Measurements from ENCODE around the gene ALX4.

The ALX4 gene

DNA sequence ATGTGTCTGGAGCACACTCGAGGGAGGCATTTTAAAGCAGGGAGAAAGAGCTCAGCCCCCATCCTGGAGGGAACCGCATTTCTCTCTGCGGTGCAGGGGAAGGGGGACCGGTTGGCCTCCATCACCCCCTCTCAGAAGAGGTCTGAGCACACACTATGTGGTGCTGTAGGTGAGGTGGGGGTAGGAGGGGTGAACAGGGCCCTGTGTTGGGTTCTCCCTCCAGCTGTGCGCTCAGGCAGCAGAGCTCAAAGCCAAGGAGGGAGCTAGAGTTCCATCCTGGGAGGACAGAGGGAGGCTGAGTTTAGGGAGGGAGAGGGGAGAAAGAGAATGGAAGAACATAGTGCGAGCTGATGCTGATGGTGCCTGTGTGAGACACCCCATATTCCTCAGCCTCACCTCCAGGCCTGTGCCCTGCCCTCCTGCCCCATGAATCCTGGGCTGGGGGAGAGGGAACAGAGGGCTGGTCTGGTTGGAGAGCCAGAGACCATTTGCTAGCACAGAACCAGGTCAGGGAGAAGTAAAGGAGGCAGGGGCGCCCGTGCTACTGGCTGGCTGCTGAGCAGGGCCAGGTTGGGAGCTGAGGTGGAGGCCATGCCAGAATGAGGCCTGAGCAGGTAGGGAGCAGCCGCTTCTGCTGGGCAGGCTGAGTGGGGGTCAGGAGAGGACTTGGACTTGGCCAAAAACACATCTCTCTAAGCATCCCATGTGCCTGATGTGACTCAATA, 43.7 kb downstream of the ALX4 start:
- DNase-seq = no peak

DNA sequence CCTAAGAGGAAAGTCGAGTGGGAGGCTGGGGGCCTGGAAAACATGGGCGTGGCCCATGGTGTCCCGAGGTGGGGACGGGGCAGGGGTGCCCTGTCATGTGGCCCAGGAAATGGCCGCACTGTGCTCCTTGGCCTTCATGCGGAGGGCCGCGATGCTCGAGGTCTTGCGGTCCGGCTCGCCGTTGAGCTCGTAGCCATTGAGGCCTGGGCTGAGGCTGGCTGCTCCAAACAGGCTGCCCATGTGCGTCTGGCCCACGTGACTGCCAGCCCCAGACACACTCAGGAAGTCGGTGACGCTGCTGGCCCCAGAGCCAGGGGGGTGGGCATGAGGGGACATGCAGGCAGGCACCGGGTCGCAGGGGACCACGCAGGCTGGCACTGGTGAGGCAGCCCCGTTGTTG, 45.2 kb downstream of the ALX4 start:
- no peak for DNase-seq

DNA sequence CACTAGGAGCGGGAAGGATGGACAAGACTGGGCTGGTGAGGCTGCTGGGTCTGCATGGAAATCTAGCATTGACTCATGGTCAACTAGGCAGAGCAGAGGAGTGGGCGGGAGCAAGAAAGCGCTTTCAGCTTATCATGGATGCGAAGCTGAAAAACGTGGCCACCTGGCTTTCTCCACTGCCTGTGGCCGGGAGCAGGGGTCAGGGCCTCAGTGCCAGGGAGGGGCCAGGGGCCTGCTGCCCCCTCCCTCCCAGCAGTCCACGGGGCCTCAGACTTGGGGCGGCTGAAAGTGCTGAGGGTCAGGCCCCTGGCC, 45.5 kb downstream of the ALX4 start:
- no peak for DNase-seq

DNA sequence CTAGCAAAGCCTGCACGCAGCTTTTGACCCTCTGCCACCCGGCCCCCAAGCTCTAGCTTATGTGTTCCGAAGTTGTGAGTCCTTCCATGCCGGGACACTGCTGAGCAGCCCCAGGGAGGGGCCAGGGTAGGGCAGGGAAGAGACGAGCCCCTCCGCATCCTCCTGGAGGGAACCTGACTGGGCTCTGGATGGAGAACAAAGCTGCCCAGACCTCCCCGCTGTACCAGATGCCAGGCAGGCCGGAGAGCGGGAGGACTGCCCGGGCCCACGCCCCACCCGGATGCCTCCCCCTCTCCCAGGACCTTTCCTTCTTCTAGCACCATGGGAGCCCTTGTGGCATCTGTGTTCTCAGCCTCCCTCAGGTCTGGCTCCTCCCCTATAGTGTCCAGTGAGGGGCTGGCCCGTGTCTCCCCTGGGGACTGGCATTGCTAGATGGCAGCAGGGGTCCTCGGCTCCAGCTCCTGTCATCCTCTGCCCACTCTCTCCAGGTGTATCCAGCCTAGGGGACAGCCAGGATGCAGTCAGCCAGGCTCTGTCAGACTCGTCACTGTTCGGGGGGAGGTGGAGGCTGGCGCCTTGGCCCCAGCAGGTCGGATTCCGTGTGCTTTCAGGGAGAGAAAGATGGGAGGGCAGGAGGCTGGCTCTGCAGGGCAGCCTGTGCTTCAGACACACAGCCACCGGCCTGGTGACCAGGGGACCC, 46.1 kb downstream of the ALX4 start:
- DNase-seq = no peak

DNA sequence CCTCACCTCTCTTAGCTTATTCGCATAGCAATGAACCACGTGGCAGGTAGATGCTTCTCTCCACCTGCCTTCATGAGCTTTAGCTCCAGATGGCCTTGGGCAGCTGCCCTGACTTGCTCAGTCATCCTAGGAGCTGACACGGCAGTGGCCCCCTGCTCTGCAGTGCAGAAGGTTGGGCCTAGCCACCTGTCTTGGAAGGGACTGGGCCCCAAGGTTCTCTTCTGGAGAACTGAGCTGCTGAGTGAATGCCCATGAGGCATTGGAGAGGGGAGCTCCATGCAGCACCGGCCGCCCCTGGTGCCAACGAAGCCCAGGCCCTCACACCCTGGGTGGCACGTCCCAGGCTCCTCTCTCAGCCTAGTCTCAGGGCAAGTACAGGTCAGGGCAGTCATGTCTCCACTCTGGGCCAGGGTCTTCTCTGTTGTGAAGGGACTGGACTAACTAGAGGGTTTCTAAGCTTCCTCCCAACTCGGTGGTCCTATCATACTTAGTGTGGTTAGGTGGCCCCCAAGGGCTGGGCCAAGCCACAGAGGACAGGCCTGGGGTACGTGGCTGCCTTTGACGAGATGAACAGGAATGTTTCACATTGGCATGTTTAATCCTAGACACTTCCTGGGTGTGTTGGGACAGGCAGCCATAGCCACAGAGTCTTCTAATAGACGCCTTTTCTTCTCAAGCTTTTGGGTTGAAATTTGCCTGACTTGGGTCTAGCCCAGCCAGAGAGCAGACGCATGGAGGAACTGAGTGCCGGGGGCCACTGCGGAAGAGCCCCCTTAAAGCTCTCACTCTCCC, 47.9 kb downstream of the ALX4 start:
- no peak for DNase-seq

DNA sequence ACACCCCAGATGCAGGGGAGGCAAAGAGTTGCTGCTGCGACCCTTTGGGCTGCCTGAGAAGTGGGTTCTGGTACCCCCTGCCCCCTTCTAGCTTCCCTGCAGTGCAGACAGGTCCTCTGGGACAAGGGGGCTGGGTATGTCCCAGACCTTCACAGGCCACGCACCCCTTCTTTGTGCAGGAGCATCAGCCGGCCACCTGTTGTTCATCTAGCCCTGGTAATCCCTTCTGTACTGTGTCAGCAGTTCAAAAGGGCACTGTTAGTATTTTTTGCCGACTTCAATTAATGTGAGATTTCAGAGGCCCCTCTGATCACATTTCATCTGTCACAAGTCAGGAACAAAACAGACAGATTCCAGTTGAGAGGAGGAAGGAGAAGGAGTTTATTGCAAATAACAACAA, 49.9 kb downstream of the ALX4 start:
- no peak for DNase-seq

DNA sequence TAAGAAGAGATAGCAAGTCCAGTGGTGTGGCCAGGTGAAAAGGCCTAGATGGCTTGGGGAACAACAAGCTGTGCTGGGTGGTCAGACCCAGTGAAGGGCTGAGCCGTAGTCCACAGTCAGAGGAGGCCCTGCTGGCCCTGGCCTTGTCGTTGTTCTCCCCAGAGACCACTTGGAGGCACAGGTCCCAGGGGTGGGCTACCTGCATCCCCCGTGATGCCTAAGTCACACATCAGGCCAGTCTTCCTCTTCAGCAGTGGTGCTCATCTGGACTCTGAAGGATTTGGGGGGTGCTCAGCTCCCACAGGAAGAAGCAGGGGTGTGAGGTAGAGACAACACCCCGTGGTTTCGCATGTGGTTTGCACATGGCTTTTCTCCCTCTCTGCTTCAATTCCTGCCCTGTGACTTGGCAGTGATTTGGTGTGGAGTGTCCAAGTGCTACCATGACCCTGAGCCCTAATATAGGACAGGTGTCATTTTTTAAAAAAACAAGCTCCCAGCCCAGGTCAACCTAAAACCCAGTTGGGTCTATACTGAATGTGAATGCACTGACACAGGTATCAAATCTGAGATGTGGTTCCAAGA, 51.0 kb downstream of the ALX4 start:
- no peak for DNase-seq

DNA sequence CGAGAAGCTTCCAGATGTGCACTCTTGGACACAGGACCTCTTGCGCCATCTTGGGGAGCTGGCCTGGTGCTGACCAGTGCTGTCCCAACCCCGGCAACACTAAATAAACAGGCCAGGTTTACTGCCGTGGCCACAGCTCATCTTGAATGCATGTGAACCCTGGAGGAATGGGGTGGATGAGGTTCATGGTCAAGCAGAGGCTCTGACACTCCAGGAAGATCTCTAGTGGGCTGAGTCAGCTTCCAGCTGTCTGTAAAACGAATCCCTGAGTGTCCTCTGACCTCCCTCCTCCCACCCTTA, 51.8 kb downstream of the ALX4 start:
- no peak for DNase-seq

DNA sequence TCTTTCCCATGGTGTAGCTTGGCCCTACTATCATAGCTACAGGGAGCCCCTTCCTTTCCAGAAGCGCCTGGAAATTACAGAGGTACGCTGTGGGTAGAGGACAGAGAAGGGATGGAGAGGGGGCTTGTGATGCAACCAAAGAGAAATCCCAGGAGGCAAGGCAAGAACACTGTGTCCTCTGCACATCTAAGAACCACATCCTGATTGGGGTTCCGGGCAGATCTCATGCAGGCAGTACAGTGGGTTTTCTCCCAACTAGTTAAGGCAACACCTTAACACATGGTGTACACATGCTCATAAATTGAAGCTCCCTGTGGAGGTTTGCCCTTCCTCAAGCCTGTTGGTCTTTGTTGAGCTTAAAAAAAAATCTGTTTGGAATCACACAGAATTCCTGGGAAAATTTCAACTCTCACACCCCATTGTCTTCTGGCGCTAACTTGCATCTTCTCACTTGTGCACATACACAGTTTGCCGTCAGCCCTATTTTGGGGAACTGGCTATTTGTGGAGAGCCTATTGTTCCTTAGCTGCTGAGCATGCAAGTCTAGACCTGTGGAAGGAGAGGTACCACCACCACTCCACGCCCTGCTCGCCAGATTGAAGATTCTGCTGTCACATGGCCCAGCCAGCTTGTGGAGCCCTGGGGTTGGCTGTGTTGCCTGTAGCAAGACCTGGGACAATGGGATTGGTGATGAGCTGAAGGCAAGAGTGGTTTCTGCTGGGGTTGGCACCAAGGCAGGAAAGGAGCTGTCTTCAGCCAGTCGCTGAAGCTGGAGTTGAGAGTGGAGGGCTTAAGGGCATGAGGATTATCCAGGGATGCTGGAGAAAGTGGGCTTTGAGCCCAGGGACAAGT, 52.4 kb downstream of the ALX4 start:
- DNase-seq = no peak

DNA sequence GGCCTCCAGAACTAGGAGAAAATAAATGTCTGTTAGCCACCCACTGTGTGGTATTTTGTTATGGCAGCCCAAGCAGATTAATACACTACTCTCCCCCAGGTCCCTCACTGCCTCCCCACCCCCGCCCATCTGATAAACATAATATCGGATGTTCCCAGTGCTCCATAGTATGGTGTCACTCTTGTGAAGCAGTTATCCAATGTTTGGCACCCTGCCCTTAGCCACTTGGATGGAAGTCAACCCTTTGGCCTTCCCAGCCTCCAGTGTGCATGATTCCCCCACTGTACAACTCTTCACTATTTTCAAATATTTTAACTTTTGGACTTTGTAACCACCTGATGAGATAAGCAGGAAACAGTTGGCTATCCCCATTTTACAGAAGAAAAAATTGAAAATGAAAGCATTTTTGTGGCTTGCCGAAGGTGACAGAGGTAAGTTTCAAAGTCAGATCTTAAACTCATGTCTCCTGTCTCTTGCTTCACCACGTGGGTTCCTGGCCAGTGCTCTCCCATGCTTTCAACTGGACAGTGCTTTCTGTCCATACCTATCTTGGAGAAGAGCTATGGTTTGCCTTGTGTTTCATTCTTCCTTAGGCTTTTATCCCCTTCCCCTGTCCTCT, 53.2 kb downstream of the ALX4 start:
- no peak for DNase-seq

DNA sequence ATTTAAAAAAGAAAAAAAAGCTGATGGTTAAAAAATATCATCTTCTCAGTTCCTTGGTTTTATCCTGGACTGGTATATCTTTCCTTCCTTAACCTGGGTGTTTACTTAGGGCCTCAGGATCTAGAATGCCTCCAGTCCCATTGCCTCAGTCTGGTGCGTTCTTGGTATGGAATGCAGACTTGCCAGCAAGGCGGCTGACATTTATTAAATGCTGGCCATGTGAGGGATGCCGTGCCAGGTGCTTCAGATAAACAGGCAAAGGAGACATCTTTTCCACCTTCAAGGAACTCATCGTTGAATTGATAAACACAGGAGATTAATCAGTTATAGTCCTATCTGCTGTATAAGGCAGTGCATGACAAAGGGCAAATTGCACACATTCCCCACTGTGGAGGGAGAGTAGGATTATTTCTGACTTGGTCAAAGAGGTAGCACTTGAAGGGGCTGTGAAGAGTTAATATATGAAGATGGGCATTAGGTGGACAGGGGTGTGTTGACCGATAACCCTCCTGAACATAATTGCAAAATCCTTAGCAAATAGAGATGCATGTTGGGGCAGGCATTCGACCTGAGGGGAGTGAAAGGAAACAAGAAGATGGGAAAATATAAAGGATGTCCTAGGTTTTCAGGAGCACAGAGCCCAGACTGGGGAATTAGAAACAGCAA, 54.4 kb downstream of the ALX4 start:
- DNase-seq = no peak

DNA sequence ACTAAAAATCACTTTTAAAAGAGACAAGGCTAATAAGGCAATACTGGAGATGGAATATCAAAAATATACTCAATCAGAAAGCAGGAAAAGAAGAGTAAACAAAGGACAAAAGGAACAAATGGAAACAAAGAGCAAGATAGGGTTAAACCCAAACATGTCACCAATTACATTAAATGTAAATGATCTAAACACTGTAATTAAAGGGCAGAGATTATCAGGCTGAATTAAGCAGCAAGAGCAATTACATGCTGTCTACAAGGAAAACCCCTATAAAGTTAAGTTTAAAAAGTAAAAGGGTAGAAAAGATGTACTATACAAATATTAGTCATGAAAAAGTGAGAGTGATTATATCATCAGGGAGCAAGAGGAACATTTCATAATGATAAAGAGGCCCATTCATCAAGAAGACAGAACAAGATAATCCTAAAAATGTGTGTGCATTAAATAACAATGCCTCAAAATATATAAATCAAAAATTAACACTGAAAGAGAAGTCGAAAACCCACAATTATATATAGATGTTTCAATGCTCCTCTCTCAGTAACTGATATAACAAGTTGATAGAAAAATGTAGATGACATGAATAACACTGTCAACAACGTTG, 56.8 kb downstream of the ALX4 start:
- DNase-seq = no peak

DNA sequence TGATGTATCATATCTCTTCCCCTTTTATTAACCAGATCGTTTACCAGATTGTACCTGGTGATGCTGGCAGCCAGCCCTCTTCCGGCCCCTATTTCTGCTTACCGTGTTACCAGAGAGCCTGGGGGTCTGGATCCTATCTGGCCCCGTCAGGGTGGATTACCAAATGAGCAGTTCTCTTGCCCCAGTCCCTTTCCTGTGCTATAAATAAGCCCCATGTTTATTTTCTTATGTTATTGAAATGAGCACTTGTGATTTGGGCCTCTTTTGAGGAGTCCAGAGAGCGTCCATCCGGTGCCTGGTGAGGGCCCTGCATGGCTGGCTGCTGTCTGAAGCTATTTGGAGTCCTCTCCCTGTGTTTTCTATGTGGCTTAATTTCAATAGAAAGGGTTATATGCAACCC, 59.5 kb downstream of the ALX4 start:
- no peak for DNase-seq

DNA sequence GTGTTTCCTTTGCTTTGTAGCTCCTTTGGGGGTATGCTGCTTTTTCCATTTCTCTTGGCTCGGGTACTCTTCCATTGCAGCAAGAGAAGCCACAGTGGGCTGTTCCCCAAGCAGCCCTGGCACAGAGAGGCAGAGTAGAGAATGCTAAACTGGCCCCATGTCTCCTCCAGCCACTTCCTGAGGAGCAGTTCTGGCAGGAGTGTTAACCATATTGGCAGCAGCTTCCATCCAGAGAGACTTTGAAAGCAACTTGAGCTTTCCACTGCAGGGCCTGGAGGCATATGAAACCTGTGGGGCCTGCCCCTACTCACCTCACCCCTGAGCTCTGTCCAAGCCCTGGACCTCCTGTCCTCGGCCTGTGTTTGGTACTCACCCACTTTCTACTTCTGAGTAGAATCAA, 61.8 kb downstream of the ALX4 start:
- no peak for DNase-seq

DNA sequence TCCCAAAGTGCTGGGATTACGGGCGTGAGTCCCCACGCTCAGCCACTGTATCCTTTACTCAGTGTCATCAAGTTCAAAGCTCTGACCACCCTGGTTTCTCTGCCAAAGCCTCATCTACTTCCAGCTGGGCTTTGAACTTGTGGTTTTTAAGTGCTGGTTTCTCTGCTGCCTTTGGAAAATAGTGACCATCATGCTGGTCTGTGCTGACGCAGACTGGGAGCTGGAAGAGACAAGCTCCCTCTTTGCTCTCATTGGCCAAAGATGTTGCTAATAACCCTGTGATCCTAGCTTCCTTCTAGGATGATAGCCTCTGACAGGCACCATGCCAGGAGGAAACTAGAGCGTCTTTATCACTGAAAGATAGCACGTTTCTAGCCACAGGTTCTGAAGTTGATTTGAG, 62.4 kb downstream of the ALX4 start:
- DNase-seq = no peak

DNA sequence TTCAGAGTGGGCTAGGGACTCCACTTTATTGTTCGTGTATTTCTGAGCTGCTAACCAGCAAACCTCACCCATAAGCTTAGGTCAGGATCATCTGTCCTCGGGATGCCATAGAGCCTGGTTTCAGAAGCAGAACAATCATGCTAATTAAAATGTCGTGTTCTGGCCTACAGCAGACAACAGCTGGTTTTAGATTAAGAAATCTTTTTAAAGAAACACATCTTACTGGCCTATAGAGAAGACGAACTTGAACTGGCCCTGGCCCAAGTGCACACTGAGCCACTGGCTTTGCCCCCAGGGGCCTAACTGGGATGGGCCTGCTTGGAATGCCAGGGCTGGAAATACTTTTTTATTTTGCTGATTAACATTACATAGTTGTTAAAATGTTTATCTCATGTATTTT, 63.2 kb downstream of the ALX4 start:
- DNase-seq = no peak

DNA sequence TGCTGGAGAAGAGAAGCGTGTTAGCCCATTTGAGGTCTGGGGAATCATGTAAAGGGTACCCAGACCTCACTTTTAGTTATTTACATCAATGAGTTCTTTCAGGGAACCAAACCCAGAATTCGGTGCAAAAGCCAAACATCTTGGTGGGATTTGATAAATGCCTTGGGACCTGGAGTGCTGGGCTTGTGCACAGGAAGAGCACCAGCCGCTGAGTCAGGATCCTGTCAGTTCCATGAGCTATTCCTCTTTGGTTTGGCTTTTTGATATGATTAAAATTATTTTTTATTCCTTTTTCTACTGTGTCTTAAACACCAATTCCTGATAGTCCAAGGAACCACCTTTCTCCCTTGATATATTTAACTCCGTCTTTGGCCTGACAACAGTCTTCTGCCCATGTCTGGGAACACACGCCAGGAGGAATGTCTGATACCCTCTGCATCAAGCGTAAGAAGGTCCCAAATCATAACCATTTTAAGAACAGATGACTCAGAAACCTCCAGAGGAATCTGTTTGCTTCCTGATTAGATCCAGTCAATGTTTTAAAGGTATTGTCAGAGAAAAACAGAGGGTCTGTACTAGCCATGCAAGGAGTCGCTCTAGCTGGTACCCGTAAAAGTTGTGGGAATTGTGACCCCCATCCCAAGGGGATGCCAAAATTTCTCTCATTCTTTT, 65.2 kb downstream of the ALX4 start:
- DNase-seq = no peak

DNA sequence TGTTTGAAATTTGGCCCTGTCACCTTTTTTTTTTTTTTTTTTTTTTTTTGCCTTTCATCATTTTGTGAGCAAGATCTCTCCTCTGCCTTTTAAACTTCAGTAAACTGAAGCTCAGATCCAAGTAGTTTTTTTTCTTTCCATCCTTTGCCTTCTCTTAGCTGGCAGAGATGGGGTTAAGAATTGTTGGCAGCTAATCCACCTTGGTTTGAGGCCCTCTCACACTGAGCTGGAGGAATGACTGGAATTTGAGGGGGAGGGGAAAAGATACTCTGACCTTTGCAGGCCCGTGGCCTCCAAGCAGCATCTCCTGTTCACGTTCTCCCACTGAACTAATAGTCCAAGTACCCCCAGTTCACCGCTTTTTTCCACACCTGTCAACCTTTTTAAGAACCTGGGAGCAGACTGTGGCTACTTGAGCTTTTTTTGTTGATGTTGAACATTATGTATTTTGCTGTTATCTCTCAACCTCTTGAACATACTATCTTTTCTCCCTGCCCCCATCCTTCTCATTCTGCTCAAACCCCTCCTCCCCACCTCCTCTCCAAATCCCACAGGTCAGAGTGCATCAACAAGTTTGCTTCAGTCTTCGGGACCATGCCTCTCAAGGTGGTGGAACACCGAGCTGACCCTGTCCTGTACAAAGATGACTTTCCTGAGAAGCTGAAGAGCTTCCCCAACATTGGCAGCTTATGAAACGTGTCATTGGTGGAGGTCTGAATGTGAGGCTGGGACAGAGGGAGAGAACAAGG, 66.2 kb downstream of the ALX4 start:
- DNase-seq = no peak

DNA sequence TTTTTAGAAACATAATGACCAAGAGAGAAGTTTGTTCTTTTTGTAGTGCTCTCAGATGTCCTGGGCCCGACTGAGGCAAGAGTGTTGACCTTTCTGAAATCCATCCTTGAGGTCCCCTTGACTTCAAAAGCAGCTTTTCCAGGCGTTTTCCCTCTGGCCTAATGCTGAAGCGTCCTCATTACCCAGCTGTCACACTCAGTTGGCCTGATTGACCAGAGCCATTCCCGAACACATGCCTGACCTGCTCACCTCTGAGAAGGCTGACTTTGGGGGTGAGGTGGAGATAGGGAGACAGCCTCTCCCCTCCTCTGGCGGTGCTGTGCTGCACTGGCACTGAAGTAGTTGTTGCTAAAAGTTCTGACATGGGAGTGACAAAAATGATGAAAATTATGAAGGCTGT, 66.9 kb downstream of the ALX4 start:
- no peak for DNase-seq

DNA sequence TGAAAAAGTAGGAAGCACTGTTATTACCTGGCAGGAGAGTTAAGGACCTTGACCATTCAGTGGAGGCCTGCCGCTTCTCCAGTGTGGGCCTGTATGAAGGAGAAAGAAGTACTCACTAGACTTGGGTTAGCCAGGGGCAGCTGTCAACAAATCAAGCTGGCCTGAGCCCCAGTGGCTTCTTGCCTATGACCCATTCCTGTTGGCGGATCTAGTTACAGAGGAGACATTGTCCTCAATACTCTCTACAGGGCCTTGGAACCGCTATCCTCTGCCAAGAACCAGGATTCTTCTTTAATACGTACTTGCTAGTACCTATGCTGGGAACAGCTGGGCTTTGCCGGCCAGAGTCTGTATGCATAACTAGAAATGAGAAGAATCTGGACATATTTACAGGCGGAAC, 68.1 kb downstream of the ALX4 start:
- no peak for DNase-seq
